Stimulated activated CD4-positive, alpha-beta T cell treated with anti-CD3 and anti-CD28 coated beads, Interleukin-1b, Interleukin-23, amount 100 ng/mL, for 48 hours (primary cell): ENCODE measurements around the gene SLC22A16.

Experiments used
- DNase-seq: peaks from one replicate; pipeline ENCODE4 v3.0.0-alpha.2; 2020

SLC22A16 gene

DNA sequence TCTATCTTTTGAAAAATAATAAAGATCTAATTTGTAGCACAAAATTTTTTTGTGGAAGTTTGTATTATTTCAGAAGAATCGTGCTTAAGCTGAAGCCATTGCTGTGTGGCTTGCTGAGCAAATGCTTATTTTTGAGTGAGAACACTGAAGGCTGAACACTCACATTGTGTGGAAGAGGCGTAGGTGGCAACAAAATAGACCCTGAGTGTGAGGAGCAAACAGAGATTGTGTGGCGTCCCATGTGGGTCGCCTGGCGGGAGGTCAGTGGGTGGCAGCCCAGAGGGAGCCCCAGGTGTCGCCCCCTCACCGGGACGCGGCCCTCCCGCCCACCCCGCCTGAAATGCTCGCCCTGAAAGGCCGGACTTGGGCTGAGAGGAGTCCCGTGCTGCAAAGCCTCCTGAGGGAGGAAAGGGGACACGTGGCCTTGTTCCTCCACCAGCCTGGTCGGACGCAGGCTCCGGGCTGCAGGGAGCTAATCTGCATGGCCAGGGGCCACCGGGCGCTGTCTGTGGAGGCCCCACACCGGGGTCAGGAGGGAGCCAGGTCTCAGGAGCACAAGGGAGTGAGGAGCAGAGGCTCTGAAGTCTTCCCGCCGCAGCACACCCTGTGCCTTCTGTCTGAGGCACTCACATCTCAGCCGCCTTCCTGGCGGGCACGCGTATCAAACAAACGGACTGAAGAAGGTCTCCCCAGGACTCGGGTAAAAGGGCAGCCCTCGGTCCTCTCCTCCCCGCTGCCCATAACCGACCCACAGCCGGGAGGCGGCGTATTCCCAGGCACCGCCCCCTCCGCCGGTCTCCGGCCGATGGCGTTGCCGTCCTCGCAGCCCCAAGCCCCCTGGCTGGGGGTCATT, 77.0 kb downstream of the SLC22A16 start:
- no peak for DNase-seq

DNA sequence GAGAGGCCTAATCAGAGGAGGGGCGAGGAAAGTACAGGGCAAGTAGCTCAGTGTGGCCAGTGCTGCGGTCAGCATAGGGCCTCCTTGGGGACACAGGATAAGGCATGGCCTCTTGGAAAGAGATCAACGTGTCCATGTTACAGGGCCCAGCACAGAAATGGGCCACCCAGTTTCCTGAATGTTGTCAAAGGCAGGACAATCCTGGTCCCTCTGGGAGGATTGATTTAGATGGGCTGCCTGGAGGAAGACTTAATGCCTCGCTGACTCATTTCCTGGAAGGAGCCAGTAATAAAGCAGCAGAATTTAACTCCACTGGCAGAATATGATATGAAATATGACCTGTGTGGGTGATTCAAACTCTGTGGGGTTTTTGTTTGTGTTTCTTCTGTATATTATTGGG, 77.6 kb downstream of the SLC22A16 start:
- no peak for DNase-seq

DNA sequence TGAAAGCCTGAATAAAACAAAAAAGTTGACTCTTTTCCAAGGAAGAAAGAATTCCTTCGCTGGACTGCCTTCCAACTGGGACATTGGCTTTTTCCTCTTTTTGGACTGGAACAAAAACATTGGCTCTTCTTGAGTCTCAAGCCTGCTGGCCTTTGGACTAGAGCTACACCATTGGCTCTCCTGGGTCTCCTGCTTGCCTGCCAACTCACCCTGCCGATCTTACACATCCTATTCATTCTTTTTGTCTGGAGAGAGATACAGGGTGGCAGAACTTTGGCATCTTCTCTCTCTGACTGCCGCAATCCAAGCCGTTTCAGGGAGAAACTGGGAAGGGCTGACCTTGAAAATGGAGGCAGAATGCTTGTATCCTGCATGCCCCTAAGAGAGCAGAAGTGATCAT, 81.2 kb downstream of the SLC22A16 start:
- no peak for DNase-seq

DNA sequence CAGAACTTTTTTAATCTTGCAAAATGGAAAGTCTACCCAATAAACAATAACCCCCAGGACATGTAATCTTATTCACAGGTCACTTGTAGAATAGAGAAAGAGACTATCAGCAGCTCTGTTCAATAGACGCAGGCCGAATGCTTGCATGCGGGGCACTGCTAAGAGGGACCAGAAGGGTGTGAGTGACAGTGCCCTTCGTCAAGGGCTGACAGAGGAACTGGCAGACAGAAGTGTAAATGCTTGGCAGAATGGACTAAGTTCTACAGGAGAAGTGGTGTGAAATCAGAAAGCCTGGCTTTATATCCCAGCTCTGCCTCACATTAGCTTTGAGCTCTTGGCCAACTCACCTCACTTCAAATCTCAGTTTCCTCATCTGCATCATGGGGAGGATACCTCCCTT, 82.0 kb downstream of the SLC22A16 start:
- no peak for DNase-seq

DNA sequence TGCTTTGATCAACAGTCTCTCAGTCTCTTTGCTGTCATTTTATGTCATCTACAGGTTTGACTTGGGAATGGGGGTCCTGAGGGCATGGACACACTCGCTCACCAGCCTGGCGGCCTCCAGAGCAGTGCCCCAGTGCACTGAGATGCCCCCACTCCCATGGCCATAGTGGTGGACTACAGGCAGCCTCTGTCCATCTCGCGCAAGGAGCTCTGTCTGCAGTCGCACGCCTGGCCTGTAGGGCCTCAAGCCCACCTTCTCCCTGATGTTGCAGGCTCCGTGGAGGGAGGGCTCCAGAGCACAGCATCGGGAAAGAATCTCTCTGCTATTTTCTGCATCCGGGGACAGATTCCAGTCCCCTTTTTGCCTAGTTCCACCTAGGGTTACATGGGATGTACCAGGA, 83.7 kb downstream of the SLC22A16 start:
- no peak for DNase-seq

DNA sequence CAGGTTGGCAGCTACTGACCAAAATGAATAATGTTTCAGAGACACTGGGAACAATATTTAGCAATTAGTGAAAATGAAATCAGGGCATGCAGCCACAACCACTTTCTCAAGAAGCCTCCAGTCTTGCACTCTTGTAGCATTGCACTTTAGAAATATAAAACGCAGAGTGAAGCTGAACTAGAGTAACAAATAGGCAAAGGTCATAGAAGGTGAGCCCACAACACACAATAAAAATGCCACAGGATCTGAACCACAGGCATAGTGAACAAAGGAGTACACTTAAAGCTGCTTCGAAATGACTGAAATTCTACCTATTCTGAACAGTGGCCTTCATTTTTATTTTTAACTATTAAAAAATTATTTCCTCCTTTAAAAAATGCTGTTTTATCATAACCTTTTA, 86.0 kb downstream of the SLC22A16 start:
- DNase-seq, result no peak

DNA sequence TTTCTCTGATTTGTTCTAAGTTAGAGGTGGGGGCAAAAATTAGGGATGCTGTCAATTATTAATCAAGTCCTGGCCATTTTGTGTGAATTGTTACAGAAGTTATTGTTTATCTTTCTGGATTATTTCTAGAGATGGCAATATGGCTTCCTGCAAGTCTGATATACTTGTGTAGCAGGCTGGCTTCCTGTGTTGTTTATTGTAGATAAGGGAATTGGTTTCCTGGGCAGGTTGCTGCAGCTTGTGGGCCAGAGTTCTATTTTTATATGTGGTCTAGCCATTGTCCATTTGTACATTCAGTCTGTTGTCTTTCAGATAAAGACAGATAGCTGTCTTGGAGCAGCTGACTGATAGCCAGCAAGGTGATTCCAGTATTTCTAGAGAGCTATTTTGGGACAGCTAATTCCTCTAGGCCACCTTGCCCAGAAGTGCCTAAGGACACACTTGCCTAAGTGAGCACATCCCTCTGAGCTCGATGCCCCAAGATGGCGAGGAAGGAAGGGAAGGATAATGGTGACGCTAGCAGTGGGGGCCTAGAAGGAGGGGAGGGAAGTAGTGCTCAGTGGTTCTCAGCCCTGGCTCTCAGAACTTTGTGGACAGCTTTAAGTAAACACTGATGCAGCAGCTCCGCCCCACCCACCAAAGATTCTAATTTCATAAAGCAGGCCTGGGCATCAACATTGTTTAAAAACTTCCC, 86.6 kb downstream of the SLC22A16 start:
- DNase-seq, result no peak

DNA sequence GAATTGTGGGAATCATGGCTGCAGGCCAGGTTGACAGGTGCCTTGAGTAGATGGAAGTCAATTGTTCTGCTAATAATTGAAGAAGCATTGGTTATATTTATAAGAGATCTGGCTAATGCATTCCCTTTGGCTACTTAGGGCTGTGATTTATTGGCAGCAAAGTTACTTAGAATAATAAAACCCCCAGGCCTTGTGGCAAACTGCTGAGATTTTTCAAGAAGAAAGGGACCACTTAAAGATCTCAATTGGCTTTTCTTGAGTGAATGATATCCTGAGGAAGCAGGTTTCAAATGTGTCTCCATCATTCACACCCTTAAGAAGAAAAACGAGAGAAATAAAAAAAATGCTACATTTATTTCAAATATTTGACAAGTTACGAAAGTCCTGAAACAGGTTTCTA, 88.4 kb downstream of the SLC22A16 start:
- DNase-seq, result no peak

DNA sequence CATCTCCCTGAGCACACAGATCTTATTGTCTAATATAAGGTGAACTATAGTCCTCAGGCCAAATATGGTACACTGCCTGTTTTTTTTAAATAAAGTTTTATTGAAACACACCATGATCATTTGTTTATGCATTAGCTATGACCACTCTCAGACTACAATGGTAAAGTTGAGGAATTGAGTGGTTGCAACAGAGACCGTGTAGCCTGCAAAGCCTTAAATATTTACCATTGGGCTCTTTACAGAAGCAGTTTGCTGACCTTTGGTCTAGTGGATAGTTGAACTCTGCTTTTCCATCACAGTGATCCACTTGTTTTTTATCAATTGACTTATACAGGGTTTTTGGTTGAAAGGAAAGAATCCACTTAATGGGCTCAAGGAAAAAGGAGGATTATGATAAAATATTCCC, 91.0 kb downstream of the SLC22A16 start:
- no peak for DNase-seq

DNA sequence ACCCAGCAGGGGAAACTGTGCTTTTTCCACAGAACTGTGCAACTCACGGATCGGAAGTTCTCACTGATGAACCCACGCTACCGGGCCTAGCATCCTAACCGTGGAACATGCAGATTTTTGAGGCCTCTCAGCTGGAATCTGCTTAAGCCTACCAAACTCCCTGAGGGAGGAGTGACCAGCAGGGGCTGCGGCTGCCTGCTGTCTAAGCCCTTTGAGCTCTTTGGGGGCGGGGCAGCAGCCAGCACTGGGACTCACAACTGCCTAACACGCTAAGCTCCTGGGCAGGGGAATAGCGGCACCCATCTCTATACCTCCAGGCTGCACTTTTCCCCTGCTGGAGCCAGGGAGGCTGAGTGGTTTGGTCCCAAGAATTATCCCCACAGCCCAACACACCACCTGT, 97.9 kb downstream of the SLC22A16 start:
- DNase-seq, result no peak
